Measurements from ENCODE around the gene AUP1. TPM values are rescaled to one million over a fixed set of nuclear protein-coding genes. Genes with fewer than 3 reads are reported as not detected.
A peak's percentile ranks its signal among the peaks of the same experiment; 100 is the strongest.

AUP1 gene
- total RNA-seq, 4 donors from 2014 or later = 111 to 170 (median 145) TPM

DNA sequence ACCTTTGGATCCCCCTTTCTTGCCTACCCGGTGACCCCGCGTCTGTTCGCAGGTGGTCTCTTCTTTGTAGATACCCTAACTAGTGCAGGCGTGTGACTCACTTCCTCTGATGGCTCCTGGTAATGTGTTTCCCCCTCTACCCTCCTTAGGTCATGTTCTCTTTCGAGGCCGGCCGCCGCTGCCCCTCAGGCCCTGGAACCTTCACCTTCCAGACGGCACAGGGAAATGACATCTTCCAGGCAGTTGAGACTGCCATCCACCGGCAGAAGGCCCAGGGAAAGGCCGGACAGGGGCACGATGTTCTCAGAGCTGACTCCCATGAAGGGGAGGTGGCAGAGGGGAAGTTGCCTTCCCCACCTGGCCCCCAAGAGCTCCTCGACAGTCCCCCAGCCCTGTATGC lies 26.7 kb upstream of the AUP1 start:
- no peaks in the 10 kb centered on the region for H3K9me3 ChIP-seq
- H3K27me3 ChIP-seq = peaks cover 13% of the 10 kb centered on the region
- DNase-seq (ENCODE audit: low spot score in 2 of 2) = no peak
- 87% methylated on average over 14 of the region's 14 CpGs for WGBS
- H3K36me3 ChIP-seq = no peaks in the 10 kb centered on the region
- peak overlapping the region; percentile 56 for H3K4me3 ChIP-seq
- H3K27ac ChIP-seq = no peak overlapping the region
- H3K4me1 ChIP-seq = peaks cover 25% of the 10 kb centered on the region
- TF ChIP-seq POLR2AphosphoS5 (IDR thresholded peaks at IDR 0.05) (no peak), EP300 (IDR thresholded peaks at IDR 0.05) (no peak), POLR2A (IDR thresholded peaks at IDR 0.05) (no peak)
- TF ChIP-seq, protein P1, sequence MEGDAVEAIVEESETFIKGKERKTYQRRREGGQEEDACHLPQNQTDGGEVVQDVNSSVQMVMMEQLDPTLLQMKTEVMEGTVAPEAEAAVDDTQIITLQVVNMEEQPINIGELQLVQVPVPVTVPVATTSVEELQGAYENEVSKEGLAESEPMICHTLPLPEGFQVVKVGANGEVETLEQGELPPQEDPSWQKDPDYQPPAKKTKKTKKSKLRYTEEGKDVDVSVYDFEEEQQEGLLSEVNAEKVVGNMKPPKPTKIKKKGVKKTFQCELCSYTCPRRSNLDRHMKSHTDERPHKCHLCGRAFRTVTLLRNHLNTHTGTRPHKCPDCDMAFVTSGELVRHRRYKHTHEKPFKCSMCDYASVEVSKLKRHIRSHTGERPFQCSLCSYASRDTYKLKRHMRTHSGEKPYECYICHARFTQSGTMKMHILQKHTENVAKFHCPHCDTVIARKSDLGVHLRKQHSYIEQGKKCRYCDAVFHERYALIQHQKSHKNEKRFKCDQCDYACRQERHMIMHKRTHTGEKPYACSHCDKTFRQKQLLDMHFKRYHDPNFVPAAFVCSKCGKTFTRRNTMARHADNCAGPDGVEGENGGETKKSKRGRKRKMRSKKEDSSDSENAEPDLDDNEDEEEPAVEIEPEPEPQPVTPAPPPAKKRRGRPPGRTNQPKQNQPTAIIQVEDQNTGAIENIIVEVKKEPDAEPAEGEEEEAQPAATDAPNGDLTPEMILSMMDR (IDR thresholded peaks at IDR 0.05) = no peak

DNA sequence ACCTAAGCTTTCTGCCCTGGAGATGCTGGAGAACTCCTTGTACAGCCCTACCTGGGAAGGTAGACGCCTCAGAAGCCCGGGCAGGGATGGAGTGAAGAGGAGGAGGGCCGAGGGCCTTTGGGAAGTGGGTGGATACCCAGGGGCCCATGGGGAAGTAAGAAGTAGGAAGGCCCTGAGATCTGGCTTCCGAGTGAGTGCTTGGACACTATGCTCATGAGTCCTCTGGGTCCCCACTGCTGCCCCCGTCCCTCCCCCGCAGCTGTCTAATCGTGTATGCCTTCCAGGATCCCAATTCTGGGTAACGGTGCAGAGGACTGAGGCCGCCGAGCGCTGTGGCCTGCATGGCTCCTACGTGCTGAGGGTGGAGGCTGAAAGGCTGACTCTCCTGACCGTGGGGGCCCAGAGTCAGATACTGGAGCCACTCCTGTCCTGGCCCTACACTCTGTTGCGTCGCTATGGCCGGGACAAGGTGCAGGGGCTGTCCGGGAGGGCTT lies 26.2 kb upstream of the AUP1 start:
- TF ChIP-seq, protein P1 (IDR thresholded peaks at IDR 0.05) = no peak
- TF ChIP-seq EP300 (IDR thresholded peaks at IDR 0.05) = no peak
- TF ChIP-seq POLR2AphosphoS5 (IDR thresholded peaks at IDR 0.05) = no peak
- TF ChIP-seq POLR2A (IDR thresholded peaks at IDR 0.05) = no peak
- no peak for DNase-seq (ENCODE audit: low spot score in 2 of 2)
- WGBS = 82% methylated on average over 14 of the region's 17 CpGs
- no peaks in the 10 kb centered on the region for H3K36me3 ChIP-seq
- peaks cover 13% of the 10 kb centered on the region for H3K27me3 ChIP-seq
- no peaks in the 10 kb centered on the region for H3K9me3 ChIP-seq
- H3K4me3 ChIP-seq = peak overlapping the region; percentile 56
- peaks cover 25% of the 10 kb centered on the region for H3K4me1 ChIP-seq
- no peak overlapping the region for H3K27ac ChIP-seq

DNA sequence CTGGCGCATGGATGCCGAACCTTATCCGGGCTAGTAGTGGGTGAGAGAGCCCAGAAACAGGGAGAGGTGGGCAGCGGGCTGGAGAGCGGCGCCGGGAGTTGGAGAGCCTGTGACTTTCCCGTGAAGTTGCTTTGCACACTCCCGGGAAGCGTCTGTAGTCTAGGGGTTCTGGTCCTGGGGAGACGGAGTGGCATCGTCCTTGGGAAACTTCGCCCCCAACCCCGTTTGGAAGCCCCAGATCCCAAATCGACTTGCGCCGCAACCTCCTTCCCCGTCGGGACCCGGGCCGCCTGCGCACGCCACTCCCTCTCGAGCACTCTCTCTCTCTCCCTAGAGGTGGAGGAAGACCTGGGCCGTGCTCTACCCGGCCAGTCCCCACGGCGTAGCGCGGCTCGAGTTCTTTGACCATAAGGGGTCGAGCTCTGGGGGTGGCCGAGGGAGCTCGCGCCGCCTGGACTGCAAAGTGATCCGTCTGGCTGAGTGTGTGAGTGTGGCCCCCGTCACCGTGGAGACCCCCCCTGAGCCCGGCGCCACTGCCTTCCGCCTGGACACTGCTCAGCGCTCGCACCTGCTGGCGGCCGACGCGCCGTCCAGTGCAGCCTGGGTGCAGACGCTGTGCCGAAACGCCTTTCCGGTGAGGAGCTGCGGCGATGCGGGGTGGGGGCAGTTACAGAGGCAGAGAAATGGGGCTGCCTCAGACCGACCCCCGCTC lies 25.5 kb upstream of the AUP1 start:
- no peaks in the 10 kb centered on the region for H3K36me3 ChIP-seq
- TF ChIP-seq, protein P1 (IDR thresholded peaks at IDR 0.05) = no peak
- no peak for TF ChIP-seq POLR2A (IDR thresholded peaks at IDR 0.05)
- TF ChIP-seq POLR2AphosphoS5 (IDR thresholded peaks at IDR 0.05) = no peak
- no peak for TF ChIP-seq EP300 (IDR thresholded peaks at IDR 0.05)
- peak overlapping the region; percentile 56 for H3K4me3 ChIP-seq
- H3K27me3 ChIP-seq = peaks cover 13% of the 10 kb centered on the region
- H3K27ac ChIP-seq = peak overlapping the region; percentile 78
- DNase-seq (ENCODE audit: low spot score in 2 of 2) = peak in 1 of 2 donors; percentile 79
- WGBS = 24% methylated on average over 28 of the region's 58 CpGs
- H3K4me1 ChIP-seq = peaks cover 25% of the 10 kb centered on the region
- no peaks in the 10 kb centered on the region for H3K9me3 ChIP-seq

DNA sequence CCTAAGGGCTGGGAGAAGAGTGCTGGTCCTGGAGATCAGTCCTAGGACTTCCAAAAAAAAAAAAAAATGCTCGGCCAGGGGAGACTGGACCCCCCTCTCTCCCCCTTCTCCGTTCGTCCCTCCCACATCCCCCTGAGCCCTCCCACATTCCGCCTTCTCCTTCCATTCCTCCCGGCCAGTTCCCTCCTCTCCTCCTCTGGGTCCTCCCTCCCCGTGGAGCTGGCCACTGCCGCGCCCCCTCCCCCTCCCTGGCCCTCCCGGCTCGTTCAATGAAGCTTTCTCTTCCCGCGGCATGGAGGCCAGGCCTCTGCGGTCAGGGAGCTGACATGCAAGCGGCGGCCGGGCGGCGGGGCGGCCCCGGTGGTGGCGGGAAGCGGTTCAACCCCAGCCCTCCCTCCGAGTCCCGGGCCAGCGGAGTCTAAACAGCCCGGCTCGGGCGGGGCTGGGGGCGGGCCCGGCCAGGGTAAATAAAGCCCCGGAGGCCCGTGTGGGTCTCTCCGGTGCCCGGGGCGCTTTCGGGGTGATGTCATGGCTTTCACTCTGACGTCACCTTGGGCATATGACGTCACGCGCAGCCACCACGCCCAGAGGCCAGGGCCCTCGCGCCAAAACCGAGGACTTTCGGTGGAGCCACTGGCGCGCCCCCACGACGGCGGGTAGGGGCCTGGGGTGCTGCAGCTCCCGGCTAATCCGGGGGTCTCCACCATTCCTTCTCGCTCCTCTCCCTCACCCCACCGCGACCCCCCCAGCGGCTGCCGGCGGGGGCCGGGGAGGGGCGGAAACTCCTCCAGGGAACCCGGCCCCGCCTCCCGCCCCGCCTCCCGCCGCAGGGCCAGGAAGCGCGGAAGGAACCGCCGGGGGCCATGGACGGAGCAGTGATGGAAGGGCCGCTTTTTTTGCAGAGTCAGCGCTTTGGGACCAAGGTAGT lies 24.6 kb upstream of the AUP1 start, which contains the start of the genes DOK1 and LOXL3:
Gene DOK1 (plus strand): TSS at position 829 of the 928 bp plus-strand sequence. CDS start 35 bp downstream, at position 864.
Gene LOXL3 (minus strand): TSS at position 51 of the 928 bp plus-strand sequence. CDS start 1,308 bp downstream, outside the sequence.
- H3K4me3 ChIP-seq = peak within 1 kb of the TSS; percentile 56
- 2% methylated on average over 18 of the region's 73 CpGs for WGBS
- peaks cover 30% of the 10 kb centered on the region for H3K4me1 ChIP-seq
- H3K27me3 ChIP-seq = peaks cover 16% of the 10 kb centered on the region
- H3K9me3 ChIP-seq = no peaks in the 10 kb centered on the region
- no peak for TF ChIP-seq POLR2AphosphoS5 (IDR thresholded peaks at IDR 0.05)
- TF ChIP-seq EP300 (IDR thresholded peaks at IDR 0.05) = no peak
- TF ChIP-seq, protein P1 (IDR thresholded peaks at IDR 0.05) = no peak
- no peak for TF ChIP-seq POLR2A (IDR thresholded peaks at IDR 0.05)
- peak; percentile 89 to 90 for DNase-seq (ENCODE audit: low spot score in 2 of 2)
- no peaks in the 10 kb centered on the region for H3K36me3 ChIP-seq
- peak within 1 kb of the TSS; percentile 78 for H3K27ac ChIP-seq
